Measurements from ENCODE around the gene TP53I11. TPM values are rescaled to one million over a fixed set of nuclear protein-coding genes. Genes with fewer than 3 reads are reported as not detected.

TP53I11 gene
- total RNA-seq, 1 donor: 47.8 TPM

DNA sequence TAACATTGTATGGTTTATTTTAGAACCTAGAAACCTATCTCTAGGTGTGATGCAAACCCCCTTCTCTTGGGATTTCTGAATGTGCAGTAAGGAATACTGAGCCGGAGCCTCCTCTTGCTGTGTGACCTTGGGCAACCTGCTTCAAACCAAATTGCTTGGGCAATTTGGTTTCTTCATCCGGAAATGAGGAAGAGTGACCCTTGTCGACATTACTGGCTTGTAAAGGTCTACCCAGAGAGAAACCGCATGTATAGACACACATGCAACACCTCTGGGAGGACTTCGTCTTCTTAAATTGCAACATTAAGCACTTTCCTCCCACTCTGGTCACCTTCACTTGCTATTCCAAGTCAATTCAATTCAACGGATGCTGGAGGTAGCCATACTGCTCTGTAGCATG lies 19.6 kb upstream of the TP53I11 start:
- TF ChIP-seq, protein P1, sequence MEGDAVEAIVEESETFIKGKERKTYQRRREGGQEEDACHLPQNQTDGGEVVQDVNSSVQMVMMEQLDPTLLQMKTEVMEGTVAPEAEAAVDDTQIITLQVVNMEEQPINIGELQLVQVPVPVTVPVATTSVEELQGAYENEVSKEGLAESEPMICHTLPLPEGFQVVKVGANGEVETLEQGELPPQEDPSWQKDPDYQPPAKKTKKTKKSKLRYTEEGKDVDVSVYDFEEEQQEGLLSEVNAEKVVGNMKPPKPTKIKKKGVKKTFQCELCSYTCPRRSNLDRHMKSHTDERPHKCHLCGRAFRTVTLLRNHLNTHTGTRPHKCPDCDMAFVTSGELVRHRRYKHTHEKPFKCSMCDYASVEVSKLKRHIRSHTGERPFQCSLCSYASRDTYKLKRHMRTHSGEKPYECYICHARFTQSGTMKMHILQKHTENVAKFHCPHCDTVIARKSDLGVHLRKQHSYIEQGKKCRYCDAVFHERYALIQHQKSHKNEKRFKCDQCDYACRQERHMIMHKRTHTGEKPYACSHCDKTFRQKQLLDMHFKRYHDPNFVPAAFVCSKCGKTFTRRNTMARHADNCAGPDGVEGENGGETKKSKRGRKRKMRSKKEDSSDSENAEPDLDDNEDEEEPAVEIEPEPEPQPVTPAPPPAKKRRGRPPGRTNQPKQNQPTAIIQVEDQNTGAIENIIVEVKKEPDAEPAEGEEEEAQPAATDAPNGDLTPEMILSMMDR (IDR thresholded peaks at IDR 0.05; ENCODE audit: extremely low read depth, low read depth, low read length): no peak
- Histone ChIP-seq H3K79me2 (ENCODE audit: insufficient read depth, low read length) (no peaks in the 10 kb centered on the region), H3K27me3 (ENCODE audit: insufficient read depth, low read length) (peaks cover 22% of the 10 kb centered on the region), H3K4me2 (ENCODE audit: insufficient read depth, low read length) (no peak overlapping the region), H3K4me1 (ENCODE audit: insufficient read depth, low read length) (no peaks in the 10 kb centered on the region), H3K4me3 (ENCODE audit: insufficient read depth, low read length) (no peak overlapping the region), H3K9me3 (ENCODE audit: low read depth, low read length) (no peaks in the 10 kb centered on the region), H2AFZ (ENCODE audit: low read length) (no peak overlapping the region), H4K20me1 (ENCODE audit: insufficient read depth, low read length) (no peaks in the 10 kb centered on the region), H3K27ac (ENCODE audit: low read depth, low read length) (no peak overlapping the region), H3K36me3 (ENCODE audit: insufficient read depth, low read length) (no peaks in the 10 kb centered on the region)
- DNase-seq (ENCODE audit: insufficient read length, low spot score, missing footprints): no peak

DNA sequence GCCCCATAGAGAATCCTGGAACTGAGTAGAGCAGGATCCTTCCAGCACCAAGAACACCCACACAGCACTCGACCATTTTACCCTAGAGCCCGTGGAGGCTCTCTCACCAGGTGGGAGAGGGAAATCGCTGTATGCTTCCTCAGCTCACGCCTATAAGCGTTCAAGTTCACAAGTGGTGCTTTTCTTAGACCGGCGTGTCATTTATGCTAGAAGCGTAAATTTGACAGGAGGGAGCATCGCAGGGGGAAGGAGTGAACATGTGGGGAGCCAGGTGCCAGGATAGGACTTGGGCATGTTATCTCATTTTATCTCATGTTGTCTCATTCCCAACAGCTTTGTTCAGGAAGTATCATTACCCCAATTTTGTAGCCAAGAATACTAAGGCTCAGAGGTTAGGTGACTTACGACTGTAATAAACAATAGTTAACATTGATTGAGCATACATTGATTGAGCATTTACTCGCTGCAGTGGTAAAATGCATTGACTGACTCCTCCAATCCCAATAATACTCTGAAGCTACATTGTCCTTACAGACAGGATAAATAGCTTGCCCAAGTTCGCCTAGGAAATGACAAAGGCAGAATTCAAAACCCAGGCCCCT lies 19.1 kb upstream of the TP53I11 start:
- H2AFZ ChIP-seq (ENCODE audit: low read length): no peak overlapping the region
- TF ChIP-seq, protein P1 (IDR thresholded peaks at IDR 0.05; ENCODE audit: extremely low read depth, low read depth, low read length): no peak

DNA sequence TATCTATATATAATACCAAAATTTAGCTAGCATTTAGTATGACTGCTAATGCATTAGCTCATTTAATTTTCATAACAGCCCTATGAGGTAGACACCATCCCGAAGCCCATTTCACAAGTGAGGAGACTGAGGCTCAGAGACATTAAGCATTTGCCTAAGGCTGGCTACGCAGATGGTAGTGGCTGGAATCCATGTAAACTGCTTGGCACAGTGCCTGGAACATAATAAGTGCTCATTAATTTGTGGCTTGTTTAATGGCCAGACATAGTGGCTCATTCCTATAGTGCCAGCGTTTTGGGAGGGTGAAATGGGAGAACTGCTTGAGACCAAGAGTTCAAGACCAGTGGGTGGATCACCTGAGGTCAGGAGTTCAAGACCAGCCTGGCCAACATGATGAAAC lies 17.8 kb upstream of the TP53I11 start:
- Histone ChIP-seq H3K79me2 (ENCODE audit: insufficient read depth, low read length) (no peaks in the 10 kb centered on the region), H3K9me3 (ENCODE audit: low read depth, low read length) (no peaks in the 10 kb centered on the region), H3K36me3 (ENCODE audit: insufficient read depth, low read length) (no peaks in the 10 kb centered on the region), H3K4me2 (ENCODE audit: insufficient read depth, low read length) (no peak overlapping the region), H3K4me1 (ENCODE audit: insufficient read depth, low read length) (no peaks in the 10 kb centered on the region), H2AFZ (ENCODE audit: low read length) (no peak overlapping the region), H3K4me3 (ENCODE audit: insufficient read depth, low read length) (no peak overlapping the region), H3K27ac (ENCODE audit: low read depth, low read length) (no peak overlapping the region), H4K20me1 (ENCODE audit: insufficient read depth, low read length) (no peaks in the 10 kb centered on the region), H3K27me3 (ENCODE audit: insufficient read depth, low read length) (peaks cover 21% of the 10 kb centered on the region)
- DNase-seq (ENCODE audit: insufficient read length, low spot score, missing footprints): peak; percentile 14
- TF ChIP-seq, protein P1 (IDR thresholded peaks at IDR 0.05; ENCODE audit: extremely low read depth, low read depth, low read length): no peak

More for the DNA sequence above, 19.1 kb upstream of the TP53I11 start:
- no peaks in the 10 kb centered on the region for H3K36me3 ChIP-seq (ENCODE audit: insufficient read depth, low read length)
- H3K79me2 ChIP-seq (ENCODE audit: insufficient read depth, low read length): no peaks in the 10 kb centered on the region
- H4K20me1 ChIP-seq (ENCODE audit: insufficient read depth, low read length): no peaks in the 10 kb centered on the region
- H3K4me3 ChIP-seq (ENCODE audit: insufficient read depth, low read length): no peak overlapping the region
- peak; percentile 32 for DNase-seq (ENCODE audit: insufficient read length, low spot score, missing footprints)
- peaks cover 22% of the 10 kb centered on the region for H3K27me3 ChIP-seq (ENCODE audit: insufficient read depth, low read length)
- no peaks in the 10 kb centered on the region for H3K9me3 ChIP-seq (ENCODE audit: low read depth, low read length)
- H3K27ac ChIP-seq (ENCODE audit: low read depth, low read length): no peak overlapping the region
- no peaks in the 10 kb centered on the region for H3K4me1 ChIP-seq (ENCODE audit: insufficient read depth, low read length)
- no peak overlapping the region for H3K4me2 ChIP-seq (ENCODE audit: insufficient read depth, low read length)

DNA sequence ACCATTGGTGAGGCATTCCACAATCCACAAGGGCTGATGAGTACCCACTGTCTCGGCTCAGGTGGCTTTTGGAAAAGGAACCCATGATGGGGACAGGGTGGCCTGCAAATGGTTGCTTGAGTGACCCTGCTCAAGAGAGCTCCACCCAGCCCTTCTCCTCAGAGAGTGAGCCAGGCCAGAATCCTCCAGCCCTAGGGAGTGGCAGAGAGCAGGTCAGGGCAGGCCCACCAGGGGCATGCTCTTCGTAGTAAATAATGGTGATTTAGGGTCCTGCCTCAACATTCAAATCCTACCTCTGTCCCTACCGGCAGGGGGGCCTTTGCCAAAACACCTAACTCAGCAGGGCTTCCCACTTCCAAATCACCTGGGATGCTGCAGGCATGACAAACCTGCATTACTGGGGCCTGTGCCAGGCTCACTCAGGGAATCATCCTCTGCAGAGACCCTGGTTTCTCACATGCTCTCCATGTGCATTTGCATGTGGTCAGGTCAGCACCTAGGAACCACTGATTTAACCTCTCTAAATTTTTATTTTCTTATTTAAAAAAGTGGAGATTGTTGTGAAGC lies 17.3 kb upstream of the TP53I11 start:
- Histone ChIP-seq H3K79me2 (ENCODE audit: insufficient read depth, low read length) (no peaks in the 10 kb centered on the region), H3K4me3 (ENCODE audit: insufficient read depth, low read length) (no peak overlapping the region), H3K4me2 (ENCODE audit: insufficient read depth, low read length) (no peak overlapping the region), H3K36me3 (ENCODE audit: insufficient read depth, low read length) (no peaks in the 10 kb centered on the region), H3K9me3 (ENCODE audit: low read depth, low read length) (no peaks in the 10 kb centered on the region), H3K27ac (ENCODE audit: low read depth, low read length) (no peak overlapping the region), H3K4me1 (ENCODE audit: insufficient read depth, low read length) (no peaks in the 10 kb centered on the region), H3K27me3 (ENCODE audit: insufficient read depth, low read length) (peaks cover 18% of the 10 kb centered on the region), H4K20me1 (ENCODE audit: insufficient read depth, low read length) (no peaks in the 10 kb centered on the region), H2AFZ (ENCODE audit: low read length) (no peak overlapping the region)
- peak; percentile 48 for DNase-seq (ENCODE audit: insufficient read length, low spot score, missing footprints)
- TF ChIP-seq, protein P1 (IDR thresholded peaks at IDR 0.05; ENCODE audit: extremely low read depth, low read depth, low read length): no peak
